Hypothalamus (tissue), 51 donors: ENCODE results near the gene GPATCH1.

Experiments used
- DNase-seq, 51 donors: peaks; one replicate each; lab custom pipeline; 2025; lab: John Stamatoyannopoulos, UW

GPATCH1 gene

DNA sequence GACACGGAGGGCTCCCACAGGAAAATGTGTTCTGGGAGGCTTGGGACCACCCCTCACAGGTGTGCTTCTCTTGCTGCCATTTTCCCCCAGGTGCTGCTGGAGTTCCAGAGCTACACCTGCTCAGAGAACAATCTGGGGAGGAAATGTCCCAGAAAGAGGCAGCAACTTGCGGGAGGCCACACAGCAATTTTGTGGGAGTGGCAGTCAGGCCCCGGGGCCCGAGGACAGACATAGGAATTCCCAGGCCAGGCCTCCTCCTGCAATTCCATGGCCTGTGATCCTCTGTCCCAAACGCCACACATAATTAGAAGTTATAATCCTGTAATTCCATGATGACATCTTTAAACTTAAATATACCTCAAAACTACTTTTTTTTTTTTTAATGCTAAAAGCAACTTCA, 18.1 kb upstream of the GPATCH1 start:
- no peak for DNase-seq

DNA sequence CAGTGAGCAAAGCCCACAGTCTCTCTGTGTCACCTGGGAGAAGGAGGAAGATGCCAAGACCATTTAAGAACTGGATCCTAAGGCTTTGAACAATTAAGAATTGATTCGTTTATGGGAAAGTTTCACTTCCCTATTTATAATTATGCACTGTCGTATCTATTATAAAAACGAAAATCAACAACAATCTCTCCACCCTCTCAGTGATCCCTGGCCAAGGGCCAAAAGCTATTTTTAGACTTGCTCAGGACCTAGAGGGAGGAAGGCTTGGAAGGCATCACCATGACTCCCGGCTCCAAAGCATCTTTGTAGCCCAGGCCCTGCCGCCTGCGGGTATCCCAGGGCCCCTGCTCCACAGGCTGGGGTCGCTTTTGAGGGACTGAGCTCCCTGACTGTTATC, 17.6 kb upstream of the GPATCH1 start:
- peak in 7 of 51 donors; percentile 11 to 51 (median 30) for DNase-seq

DNA sequence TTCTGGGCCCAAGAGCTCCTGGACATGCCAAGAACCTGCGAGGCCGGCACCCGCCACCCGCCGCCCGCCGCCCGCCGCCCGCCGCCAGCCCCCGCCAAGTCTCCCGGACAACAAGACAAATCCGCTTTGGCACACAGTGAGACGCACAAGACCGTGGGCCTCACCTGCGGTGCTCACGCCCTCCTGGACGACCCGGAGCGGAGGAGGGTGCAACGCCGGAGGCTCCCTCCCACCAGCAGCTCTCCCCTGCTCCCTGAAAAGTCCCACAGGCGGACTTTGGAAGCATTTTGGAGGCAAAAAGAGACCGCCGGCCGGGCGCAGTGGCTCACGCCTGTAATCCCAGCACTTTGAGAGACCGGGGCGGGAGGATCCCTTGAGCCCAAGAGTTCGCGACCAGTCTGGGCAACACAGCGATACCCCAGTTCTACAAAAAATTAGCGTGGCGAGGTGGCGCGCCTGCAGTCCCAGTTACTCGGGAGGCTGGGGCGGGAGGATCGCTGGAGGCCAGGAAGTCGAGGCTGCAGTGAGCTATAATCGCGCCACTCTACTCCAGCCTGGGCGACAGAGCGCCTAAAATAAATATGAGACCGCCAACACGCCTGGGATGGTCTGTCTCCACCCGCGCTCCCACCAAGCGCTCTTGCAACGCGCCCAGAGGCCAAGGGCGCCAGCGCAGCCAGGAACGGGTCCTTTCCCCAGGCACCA, 17.1 kb upstream of the GPATCH1 start:
- DNase-seq: peak in 11 of 51 donors; percentile 3 to 51 (median 27)

DNA sequence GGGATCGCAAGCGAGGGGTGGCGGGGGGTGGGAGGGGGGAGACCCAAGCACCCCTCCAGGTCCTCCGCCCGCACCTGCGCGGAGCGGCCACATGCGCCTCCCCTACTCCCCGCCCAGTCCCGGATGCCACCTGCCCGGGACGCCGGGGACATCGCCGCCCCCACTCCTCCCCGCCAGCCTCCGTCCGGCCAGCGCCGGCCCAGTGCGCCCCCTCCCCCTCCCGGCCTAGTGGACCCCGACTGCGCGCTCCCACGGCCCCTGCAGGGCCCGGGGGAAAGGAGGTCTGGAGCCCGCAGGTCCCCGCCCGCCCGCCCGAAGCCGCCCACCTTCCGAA, 16.6 kb upstream of the GPATCH1 start:
- DNase-seq: peak in 3 of 51 donors; percentile 9 to 53 (median 39)

DNA sequence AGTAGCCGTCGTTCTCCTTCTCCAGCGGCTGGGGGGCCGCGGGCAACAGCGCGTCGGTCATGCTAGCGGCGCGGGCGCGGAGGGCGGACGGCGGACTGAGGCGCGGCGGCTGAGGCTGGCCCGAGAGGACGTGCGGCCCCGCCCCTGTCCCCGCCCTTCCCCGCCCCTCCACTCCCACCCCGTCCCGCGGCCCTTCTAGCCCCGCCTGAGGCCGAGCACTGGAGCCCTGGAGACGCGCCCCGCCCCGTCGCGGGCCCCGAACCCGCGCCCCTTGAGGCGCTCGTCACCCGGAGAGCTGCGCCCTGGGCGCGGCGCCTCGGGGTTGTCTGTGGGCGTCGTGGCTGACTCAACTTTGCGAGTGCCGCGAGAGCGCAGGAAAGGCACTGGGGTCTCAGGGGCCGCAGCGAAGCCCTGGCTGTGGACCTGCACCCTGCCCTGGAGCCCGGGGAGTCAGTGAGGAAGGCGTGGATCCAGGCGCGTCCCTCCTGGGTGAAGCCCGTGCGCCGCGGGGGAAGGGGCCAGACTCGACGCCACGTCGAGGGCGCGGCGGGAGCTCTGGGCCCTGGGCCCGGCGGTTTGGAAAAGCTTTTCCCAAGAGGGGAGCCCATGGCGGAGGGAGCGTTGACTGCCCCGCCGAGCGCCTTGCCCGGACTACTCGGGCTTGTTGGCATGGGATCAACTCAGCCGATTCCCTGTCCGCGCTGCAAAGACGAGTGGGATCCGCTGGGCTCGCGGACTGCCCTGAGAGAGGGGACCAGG, 16.0 kb upstream of the GPATCH1 start, which contains the start of gene RHPN2:
TSS of gene RHPN2 (minus strand) at position 97 of the 759 bp plus-strand sequence. CDS start at position 61, 36 bp downstream.
- peak in 24 of 51 donors; percentile 4 to 54 (median 32) for DNase-seq

DNA sequence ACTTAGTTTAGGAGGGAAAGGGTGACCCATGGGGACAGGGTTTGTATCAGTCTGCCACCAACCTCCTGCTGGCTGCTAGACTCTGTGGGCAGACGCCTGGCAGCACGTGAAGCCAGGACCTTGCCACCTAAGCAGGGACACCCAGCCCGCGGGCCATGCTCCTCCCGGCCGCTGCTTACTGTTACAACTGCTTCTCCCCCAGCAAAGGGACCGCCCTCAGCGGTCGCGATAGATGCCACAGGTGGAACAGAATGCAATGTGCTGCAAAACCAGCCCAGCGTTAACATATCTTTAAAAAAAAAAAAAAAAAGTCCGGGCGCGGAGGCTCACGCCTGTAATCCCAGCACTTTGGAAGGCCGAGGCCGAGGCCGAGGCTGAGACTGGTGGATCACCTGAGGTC, 14.4 kb upstream of the GPATCH1 start:
- no peak for DNase-seq

DNA sequence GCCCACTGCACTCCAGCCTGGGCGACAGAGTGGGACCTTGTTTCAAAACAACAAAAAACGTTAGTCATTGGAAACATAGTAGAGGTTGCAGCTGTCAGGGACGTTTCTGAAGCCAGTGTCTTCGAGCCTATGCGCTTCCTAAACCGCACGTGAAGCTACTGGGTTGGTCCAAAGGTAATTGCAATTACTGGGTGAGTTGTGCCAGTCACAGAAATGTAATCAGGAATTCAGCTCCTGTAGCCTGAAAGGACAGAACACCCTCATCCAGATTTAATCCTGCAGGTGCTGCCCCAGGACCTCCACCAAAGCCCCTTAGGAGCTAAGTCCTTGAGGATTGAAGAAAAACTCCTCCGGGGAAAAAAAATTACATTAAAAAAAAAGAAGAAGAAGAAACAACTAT, 13.9 kb upstream of the GPATCH1 start:
- no peak for DNase-seq

DNA sequence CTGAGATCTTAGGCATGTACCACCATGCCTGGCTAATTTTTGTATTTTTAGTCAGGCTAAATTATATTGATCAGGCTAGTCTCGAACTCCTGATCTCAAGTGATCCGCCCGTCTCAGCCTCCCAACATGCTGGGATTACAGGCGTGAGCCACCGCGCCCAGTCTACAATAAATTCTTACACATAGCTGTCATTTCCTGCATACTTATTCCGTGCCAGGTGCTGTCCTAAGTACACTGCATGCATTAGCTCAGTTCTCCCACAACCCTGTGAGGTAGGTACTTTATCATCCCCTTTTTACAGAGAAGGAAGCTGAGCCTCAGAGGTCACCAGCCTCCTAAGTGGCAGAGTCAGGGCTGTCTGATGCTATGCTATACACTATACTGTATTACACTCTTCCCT, 9.1 kb upstream of the GPATCH1 start:
- no peak for DNase-seq

DNA sequence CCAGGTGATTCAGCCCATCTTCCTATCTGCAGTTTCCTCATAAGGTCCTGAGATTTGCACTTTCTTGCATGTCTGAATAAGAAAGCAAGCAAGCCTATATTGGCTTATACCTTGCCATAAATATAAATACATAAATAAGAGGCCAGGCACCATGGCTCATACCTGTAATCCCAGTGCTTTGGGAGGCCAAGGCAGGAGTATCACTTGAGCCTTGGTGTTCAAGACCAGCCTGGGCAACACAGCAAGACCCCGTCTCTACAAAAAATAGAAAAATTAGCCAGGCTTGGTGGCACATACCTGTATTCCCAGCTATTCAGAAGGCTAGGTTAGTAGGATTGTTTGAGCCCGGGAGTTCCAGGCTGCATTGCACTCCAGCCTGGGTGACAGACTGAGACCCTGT, 5.5 kb upstream of the GPATCH1 start:
- no peak for DNase-seq

DNA sequence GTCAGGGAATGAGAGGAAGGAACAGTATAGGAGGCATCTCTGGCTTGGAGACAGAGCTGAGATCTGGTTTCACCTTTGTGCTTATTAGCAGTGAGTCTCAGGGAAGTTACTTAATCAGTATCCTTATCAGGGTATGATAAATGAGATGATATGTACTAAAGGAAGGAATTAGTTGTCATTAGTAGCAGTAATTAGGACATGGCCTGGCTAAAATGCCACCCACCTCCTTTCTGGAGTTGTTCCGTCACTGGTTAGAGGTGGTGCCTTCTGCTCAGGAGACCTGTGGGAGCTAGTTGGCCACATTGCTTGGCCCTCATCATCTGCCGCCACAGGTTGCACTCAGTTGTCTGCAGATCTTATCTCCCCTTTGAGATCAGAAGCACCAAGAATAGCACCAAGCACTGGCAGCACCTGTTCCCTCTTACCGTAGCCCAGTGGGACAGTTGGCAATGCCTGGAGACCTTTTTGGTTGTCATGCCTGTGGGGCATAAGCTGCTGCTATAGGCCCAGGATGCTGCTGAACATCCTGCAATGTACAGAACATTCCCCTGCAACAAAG, 4.7 kb downstream of the GPATCH1 start:
- no peak for DNase-seq

DNA sequence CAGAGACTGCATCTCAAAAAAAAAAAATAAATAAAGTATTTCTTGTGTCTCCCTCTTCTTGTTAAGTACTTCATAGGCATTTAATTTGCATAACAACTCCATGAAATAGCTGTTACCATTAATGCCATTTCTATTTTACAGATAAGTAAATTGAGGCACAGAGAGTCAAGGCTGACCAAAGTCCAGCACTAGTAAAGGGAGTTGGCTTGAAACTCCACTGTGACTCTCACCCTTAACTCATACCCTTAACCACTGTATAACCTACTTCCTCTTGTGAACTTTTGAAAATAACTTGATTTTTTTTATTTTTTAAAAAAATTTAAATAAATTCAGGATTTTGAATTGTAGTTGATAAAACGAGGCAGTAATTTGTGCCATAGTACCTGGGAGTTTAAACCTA, 6.0 kb downstream of the GPATCH1 start:
- DNase-seq: no peak

DNA sequence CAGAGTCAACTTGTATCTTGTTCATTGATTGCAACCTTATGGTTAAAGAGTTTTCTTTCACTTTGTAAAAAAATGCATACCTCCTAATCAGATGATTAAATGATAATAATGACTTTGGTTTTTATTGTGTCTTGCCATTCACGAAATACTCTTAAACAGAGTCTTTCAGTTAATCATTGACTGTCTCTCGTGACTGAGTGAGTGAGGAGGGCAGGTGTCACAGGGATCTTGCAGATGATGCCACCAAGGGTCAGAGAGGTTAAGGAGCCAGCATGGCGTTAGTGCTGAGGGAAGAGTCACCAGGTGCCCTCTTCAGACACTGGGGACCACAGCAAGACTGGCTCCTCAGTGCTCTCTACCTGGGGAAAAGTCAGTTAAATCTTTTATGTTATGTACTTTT, 8.0 kb downstream of the GPATCH1 start:
- DNase-seq: no peak

DNA sequence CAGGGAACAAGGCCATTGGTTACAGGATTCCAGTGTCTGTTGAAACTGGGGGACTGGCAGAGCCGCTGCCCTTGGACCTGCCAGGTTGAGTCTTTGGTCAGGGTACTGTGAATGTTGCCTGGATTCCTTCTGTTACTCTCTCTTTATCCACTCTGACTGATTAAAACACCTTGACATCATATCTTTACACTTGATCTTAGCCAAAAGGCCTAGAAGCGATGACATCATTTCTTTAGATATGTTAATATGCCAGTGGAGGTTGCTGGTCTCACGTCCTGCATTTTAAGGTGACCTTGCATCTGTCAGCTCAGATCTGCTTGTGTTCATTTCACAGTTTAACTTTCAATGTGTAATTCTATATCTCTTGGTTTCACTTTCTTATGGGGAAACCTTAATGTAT, 9.2 kb downstream of the GPATCH1 start:
- DNase-seq: no peak

DNA sequence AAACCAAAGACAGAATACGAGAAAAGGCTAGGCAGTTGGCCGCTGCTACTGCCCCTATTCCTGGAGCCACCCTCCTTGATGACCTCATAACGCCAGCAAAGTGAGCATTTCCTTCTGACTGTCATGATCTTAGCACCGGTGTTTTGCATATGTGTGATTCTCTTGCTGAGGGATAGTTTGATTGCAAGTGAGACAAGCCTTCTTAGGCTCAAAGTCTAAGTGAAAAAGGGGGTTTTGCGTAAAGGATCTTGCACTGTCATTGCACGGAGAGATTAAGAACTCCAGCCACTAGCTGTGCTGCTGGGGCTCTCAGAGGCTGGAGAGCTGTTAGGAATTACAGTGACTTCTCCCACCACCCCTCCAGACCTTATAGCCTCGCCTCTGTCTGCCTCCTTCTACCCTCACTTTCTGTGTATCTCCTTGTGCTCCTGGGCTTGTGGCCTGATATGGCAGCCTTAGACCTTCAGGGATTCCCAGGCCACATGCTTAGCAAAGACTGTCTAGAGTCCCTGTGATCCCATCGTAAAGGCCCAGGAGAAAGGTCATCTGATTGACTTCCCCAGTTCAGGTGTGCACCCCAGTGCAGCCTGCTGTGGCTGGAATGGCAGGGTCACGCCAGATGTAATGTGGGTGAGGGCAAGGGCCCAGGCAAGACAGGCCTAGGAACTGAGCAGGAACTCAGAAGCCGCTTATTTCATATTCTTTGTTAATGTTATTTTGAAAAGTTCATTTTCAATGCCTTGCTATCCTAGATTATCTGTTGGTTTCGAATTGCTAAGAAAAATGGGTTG, 12.6 kb downstream of the GPATCH1 start:
- no peak for DNase-seq

DNA sequence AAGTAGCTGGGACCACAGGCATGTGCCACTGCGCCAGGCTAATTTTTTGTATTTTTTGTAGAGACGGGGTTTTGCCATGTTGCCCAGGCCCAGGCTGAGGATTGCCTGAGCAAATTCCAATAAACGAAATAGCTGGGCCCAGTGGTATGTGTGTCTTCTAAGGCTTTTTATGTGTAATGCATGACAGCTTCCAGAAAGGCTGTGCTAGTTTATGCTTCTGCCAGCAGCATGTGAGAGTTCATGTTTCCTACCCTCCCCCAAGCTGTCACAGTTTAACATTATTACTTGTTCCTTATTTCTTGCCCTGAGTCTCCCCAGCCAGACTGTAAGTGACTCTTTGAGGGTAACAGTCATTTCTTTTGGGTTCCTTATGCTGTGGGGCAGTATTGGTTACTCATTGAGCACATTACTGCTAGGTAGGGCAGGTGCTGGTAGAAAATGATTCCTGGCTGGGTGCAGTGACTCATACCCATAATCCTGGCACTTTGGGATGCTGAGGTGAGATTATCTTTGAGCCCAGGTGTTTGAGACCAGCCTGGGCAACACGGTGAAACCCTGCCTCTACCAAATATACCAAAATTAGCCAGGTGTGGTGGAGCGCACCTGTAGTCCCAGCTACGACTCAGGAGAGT, 13.6 kb downstream of the GPATCH1 start:
- no peak for DNase-seq

DNA sequence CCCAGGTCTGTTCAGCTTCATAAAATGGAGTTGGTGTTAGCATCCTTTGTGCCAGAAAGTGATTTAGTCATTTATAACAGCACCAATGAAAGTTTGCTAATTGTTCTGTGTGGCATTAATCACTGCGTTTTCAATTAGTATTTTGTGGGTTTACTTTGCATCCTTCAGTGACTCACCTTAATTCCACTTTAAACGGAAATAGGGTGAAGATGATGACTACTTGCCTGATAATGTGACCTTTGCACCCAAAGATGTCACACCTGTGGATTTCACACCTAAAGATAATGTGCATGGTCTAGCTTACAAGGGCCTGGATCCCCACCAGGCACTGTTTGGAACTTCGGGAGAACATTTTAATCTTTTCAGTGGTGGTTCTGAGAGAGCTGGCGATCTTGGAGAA, 15.0 kb downstream of the GPATCH1 start:
- DNase-seq: no peak

DNA sequence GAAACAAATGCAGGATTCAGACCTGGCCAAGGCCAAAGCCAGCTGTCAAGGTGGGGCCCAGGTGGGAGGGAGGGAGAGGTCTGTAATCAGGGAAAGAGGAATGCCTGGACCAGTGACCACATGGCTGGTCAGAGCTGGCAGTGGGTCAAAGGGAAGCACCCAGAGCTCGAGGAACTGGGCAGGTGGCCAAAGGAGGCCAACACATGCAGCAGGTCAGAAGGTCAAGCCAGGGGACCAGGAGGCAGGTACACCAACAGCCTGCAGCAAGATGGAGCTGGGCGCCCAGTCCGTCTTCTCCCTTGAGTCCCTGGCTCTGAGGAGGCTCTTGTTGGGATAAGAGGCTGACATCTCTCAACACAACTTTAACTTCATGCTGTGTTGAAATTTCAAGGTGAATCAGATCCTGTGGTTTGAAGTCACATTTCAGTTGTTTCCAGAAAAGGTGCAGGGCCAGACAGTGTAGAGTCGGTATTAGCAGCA, 17.1 kb downstream of the GPATCH1 start:
- DNase-seq: no peak

DNA sequence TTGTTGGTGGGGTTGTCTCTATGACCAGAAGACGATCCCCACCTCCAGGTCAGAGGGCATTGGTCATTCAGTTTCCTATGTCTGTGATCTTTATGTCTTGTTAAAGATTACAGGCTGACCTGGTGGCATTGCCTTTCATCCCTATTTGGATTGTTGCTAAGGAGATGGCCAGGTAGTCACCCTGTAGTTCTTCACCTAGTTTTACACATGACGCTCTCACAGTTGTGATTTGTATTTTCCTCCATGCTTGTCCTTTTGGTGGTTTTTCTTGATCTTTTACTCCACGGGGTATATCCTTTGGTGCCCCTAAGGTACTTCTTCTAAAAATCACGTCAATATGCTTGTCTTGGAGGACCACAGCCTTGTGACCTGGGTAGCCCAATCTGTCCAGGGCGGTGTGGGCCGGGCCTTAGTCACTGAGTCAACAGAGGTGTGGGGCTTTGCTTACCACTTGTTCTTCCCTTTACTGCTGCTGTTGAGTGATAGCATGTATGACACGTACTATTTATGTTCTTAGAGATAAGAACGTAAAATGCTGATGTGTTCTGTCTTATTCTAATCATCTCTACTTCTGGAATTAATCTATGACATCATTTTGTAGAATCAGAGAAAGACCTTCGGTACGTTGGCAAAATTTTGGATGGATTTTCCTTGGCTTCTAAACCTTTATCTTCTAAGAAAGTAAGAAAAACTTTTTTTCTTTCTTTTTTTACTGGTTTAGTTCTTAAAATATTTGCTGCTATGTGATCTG, 20.1 kb downstream of the GPATCH1 start:
- no peak for DNase-seq

DNA sequence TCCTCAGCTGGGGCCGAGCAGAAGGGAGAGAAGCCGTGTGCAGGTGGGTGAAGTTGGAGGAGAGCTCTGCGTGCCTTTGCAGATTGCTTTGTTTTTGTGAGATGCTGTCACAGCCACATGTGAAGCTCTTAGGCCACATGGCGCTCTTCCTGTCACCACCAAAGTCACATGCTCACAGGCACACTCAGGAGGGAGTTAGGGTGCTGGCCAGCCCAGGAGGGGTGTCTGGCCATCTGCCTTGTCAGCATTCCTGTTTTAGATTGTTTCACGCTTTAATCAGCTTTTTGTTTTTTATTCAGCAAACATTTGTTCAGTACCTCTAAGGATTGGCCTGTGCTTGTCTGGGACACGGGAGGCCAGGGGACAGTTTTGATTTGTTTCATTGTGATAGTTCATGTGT, 21.9 kb downstream of the GPATCH1 start:
- DNase-seq: no peak

DNA sequence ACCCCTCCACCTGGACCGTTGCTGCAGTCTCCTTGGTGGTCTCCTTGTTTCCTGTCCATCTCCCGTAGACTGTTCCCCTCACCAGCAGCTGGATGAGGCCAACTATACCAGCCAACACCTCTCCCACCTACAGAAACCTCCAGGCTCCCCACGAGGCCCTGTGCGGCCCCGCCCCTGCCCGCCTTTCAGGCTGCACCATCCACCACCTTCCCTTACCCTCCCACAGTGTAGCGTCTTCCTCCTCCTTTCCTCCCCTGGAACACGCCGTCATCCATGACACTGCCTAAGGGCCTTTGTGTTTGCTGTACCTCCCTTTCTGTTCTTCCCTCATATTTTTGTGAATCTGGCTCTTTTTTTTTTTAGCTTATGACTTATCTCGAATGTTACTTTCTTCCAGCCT, 27.2 kb downstream of the GPATCH1 start:
- no peak for DNase-seq
